T-helper 17 cell (primary cell): ENCODE measurements around the gene TBC1D12. TPM values are rescaled to one million over a fixed set of nuclear protein-coding genes. Genes with fewer than 3 reads are reported as not detected.
"Not testable (repeated sequence)": the region's sequence is repeated elsewhere in the genome, so short reads cannot be mapped to it uniquely, and the experiment has no call there.

Experiments used
- ATAC-seq: fragments of 150-1000 bp; cut with Tn5 transposase; 2 replicates; pipeline ENCODE4 v1.10.0; 2021; ENCODE audit warnings: mild to moderate bottlenecking, moderate library complexity
- DNase-seq, 3 donors: peaks; one replicate each; pipeline versions ENCODE4 v3.0.0 to v3.0.0-alpha.2; 2020 to 2021
- H3K9me3 ChIP-seq: one replicate; pipeline ENCODE4 v1.7.0; 2013; ENCODE audit warnings: low read length, mild to moderate bottlenecking; ENCODE audit not compliant: control insufficient read depth, poor library complexity, severe bottlenecking
- H3K27ac Mint-ChIP-seq: one replicate; pipeline ENCODE4 v1.8.0; 2022; ENCODE audit warnings: mild to moderate bottlenecking, moderate library complexity, mixed read lengths
- H3K27me3 Mint-ChIP-seq: one replicate; pipeline ENCODE4 v1.8.0; 2022; ENCODE audit warnings: mixed read lengths
- H3K36me3 Mint-ChIP-seq: one replicate; pipeline ENCODE4 v1.8.0; 2022; ENCODE audit warnings: low read depth, mixed read lengths
- H3K4me1 Mint-ChIP-seq: one replicate; pipeline ENCODE4 v1.8.0; 2022; ENCODE audit warnings: mild to moderate bottlenecking, mixed read lengths
- H3K4me3 Mint-ChIP-seq: one replicate; pipeline ENCODE4 v1.8.0; 2022; ENCODE audit warnings: mild to moderate bottlenecking, moderate library complexity, mixed read lengths
- total RNA-seq, 4 donors: library from RNA in 2 of 4; stranded (reverse) in 2 of 4; gene quantifications; one replicate each; pipeline ENCODE4 v1.2.3 and lab custom pipeline; 2022 to 2026

TBC1D12 gene
- total RNA-seq, 2 donors from 2014 or later, result 1.3 to 1.9 TPM

DNA sequence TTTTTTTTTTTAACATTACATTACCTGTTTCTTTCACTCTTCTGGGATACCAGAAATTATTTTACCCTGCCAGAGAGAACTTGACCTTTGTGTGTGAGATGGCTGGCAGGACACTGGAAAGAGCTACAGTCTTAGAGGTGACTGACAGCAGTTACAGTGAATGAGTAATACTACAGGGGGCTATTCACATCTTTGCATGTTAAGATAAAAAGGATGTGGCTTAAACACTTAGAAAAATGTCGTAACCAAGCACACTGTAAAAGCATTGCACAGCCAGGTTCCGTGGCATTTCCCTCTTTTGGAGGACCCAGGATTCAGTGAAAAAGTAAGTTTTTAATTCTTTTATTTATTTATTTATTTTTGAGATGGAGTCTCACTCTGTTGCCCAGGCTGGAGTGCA is 18.8 kb upstream of the TBC1D12 start:
- Mint-ChIP-seq H3K4me3 (no peak overlapping the region), H3K36me3 (peaks cover 2% of the 10 kb centered on the region)
- ATAC-seq, result no peak

DNA sequence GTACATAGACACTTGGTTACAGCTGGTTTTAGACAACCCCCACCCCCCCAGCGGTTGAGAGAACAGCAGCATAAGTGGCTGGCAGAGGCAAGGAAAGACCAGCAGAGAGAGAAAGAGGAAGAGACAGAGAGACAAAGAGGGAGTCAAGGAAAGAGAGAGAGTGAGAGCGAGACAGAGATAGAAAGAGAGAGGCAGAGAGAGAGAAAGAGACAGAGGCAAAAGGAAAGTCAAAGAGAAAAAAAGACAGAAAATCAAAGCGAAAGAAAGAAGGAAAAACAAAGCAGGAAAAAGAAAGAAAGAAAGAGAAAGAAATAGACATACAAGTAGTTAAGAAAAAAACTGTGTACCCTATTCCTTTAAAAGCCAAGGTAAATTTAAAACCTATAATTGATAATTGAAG is 16.6 kb upstream of the TBC1D12 start:
- not testable (repeated sequence) for DNase-seq, H3K36me3 Mint-ChIP-seq, H3K9me3 ChIP-seq, H3K4me3 Mint-ChIP-seq, H3K4me1 Mint-ChIP-seq, ATAC-seq, H3K27ac Mint-ChIP-seq
- H3K27me3 Mint-ChIP-seq, result peaks cover 27% of the 10 kb centered on the region

More for the DNA sequence above, 18.8 kb upstream of the TBC1D12 start:
- no peak for DNase-seq
- H3K27me3 Mint-ChIP-seq, result peaks cover 33% of the 10 kb centered on the region
- H3K9me3 ChIP-seq, result no peaks in the 10 kb centered on the region
- no peaks in the 10 kb centered on the region for H3K4me1 Mint-ChIP-seq
- H3K27ac Mint-ChIP-seq, result no peak overlapping the region

DNA sequence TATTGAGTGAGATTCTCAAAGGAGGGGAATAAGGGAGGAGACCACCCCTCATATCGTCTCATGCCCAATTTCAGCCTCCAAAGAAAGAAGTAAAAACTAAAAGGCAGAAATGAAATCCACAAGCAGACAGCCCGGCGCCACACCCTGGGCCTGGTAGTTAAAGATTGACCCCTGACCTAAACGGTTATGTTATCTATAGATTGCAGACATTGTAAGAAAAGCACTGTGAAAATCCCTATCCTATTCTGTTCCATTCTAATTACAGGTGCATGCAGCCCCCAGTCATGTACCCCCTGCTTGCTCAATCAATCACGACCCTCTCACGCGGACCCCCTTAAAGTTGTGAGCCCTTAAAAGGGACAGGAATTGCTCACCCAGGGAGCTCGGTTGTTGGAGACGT is 10.2 kb upstream of the TBC1D12 start:
- not testable (repeated sequence) for H3K27ac Mint-ChIP-seq, H3K36me3 Mint-ChIP-seq, H3K4me3 Mint-ChIP-seq, H3K4me1 Mint-ChIP-seq, DNase-seq, H3K9me3 ChIP-seq, ATAC-seq
- peaks cover 20% of the 10 kb centered on the region for H3K27me3 Mint-ChIP-seq

DNA sequence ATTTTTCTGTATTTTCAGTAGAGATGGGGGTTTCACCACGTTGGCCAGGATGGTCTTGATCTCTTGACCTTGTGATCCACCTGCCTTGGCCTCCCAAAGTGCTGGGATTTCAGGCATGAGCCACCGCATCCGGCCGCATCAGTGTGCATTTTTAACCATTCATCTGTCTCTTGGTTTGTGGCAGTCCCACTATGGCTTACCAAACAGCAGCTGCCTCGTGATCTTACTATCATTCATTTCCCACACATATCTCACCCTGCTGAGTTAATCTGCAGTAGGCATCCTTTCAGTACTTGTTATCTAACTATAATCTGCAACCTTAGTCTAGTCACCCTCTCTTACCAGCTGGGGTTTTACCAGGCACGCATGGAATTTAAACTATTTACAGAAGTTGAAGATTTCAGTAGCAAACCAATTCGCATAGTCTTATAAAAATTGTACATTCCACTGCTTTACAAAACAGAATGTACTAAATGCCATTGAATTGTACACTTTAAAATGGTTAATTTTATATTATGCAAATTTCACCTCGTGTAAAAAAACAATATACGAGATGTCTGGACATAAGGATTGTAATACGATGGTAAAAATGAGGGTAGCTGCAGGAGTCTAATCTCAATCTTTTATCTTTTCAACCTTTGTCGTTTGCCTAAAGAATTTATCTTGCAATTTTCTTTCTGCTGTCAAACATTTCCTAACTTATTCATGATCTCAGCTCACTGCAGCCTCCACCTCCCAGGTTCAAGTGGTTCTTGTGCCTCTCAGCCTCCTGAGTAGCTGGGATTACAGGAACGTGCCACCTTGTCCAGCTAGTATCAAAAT is 4.6 kb upstream of the TBC1D12 start:
- Mint-ChIP-seq H3K36me3 (no peaks in the 10 kb centered on the region), H3K4me1 (no peaks in the 10 kb centered on the region), H3K27ac (no peak overlapping the region), H3K4me3 (no peak overlapping the region), H3K27me3 (peaks cover 29% of the 10 kb centered on the region)
- DNase-seq (no peak), ATAC-seq (no peak)
- H3K9me3 ChIP-seq, result no peaks in the 10 kb centered on the region

DNA sequence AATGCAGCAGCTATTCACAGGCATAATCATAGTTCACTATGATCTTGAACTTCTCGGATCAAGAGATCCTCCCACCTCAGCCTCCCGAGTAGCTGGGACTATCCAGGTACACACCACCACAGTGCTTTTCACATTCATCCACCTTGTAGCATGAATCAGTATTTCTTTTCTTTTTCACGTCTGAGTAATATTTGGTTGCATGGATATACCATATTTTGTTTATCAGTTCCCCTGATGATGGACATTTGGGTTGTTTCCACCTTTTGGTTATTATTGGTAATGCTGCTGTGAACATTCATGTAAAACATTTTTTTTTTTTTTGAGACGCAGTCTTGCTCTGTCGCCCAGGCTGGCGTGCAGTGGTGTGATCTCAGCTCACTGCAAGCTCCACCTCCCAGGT is 3.6 kb upstream of the TBC1D12 start:
- H3K27me3 Mint-ChIP-seq, result peaks cover 29% of the 10 kb centered on the region

DNA sequence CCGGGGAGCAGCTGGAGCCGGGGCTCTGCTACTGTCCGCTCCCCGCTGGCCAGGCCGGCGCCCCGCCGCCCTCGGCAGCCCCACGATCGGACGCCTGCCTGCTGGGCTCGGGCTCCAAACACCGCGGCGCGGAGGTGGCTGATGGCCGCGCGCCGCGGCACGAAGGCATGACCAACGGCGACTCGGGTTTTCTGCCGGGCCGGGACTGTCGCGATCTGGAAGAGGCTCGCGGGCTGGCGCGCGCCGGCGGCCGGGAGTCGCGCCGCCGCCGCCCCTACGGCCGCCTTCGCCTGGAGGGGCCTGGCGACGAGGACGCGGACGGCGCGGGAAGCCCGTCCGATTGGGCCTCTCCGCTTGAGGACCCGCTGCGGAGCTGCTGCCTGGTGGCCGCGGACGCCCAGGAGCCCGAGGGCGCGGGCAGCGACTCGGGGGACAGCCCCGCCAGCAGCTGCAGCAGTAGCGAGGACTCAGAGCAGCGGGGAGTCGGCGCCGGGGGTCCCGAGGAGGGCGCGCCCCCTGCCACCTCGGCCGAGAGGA is 570 bp downstream of the TBC1D12 start:
- Mint-ChIP-seq H3K27me3 (peaks cover 48% of the 10 kb centered on the region), H3K36me3 (no peaks in the 10 kb centered on the region), H3K27ac (no peak overlapping the region), H3K4me3 (peak overlapping the region; percentile 87), H3K4me1 (peaks cover 3% of the 10 kb centered on the region)
- ATAC-seq (peak; percentile 33), DNase-seq (no peak)
- H3K9me3 ChIP-seq, result no peaks in the 10 kb centered on the region

More for the DNA sequence above, 3.6 kb upstream of the TBC1D12 start:
- no peak for DNase-seq
- no peak overlapping the region for H3K4me3 Mint-ChIP-seq
- H3K27ac Mint-ChIP-seq, result no peak overlapping the region
- no peaks in the 10 kb centered on the region for H3K9me3 ChIP-seq
- no peak for ATAC-seq
- no peaks in the 10 kb centered on the region for H3K4me1 Mint-ChIP-seq
- H3K36me3 Mint-ChIP-seq, result no peaks in the 10 kb centered on the region

DNA sequence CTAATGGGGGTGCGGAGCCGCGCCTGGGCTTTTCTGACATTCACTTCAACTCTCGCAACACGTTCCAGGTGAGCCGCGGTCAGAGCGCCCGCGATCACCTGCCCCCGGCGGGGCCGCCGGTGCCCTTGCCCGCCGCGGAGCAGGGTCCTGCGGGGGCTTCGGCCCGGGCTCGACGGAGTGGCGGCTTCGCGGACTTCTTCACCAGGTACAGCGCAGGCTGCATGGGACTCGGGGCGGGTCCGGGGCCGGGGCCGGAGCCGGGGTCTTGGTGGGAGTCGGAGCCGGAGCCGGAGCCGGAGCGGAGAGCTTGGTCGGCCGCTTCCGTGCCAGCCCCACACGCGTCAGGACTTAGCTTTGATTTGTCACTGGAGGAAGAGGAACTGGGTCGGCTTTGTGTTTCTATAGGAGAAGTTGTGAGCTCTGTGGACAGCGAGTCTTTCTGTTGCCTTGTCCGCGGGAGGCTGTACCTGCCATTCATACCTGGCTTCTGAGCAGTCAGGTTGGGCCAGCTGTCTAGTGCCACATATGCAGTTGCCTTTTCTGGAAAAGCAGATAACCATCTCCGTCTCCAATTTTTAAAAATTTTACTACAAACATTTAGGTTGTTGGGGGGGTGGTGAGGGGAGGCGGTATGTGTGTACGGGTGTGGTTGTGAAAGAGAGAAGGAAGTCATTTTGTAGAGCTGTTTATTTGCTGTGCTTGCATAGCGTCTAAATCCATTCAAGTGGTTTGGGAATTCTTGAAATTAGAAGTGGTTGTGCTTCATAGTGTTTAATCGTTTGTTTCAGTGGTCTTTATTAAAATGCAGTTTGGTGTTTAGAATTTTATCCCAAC is 1.3 kb downstream of the TBC1D12 start:
- Mint-ChIP-seq H3K27me3 (peaks cover 48% of the 10 kb centered on the region), H3K36me3 (no peaks in the 10 kb centered on the region), H3K4me1 (peaks cover 3% of the 10 kb centered on the region), H3K27ac (peak overlapping the region; percentile 51), H3K4me3 (peak overlapping the region; percentile 87)
- DNase-seq (peak in 1 of 3 donors; percentile 9), ATAC-seq (peak; percentile 68)
- no peaks in the 10 kb centered on the region for H3K9me3 ChIP-seq

DNA sequence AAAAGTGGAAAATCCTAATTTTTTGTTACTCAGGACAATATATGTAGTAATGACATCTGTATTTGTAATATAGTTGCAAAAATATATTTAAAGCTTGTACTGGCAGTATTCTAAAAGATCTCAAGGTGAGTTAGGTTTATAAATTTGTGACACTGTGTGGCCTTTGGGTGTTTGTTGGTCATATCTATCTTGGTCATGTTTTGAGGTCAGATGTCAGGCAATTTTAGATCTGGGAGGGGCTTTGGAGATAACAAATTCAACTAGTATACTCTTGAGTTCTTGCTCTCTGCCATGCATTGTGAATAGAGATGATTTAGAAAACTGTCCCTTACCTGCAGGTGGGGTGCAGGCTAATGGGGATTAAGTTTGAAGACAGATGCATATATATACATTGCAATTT is 3.1 kb downstream of the TBC1D12 start:
- no peaks in the 10 kb centered on the region for H3K36me3 Mint-ChIP-seq

DNA sequence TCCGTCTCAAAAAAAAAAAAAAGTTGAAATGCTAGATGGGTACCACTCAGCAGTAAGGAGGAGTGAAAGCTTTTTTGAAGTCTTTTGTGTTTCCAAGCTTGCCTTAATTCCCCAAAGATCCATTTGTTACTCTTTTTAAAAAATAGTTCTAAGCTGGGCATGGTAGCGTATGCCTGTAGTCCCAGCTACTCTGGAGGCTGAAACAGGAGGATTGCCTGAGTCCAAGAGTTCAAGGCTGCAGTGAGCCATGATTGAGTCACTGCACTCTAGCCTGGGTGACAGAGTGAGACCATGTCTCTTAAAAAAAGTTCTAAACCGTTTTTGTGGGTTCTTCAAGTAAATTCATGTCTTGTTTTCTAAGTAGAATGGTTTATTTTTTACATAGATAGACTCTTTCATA is 5.3 kb downstream of the TBC1D12 start:
- Mint-ChIP-seq H3K36me3 (no peaks in the 10 kb centered on the region), H3K4me1 (peaks cover 3% of the 10 kb centered on the region), H3K27ac (no peak overlapping the region), H3K27me3 (peaks cover 44% of the 10 kb centered on the region), H3K4me3 (no peak overlapping the region)
- DNase-seq (no peak), ATAC-seq (no peak)
- no peaks in the 10 kb centered on the region for H3K9me3 ChIP-seq

More for the DNA sequence above, 3.1 kb downstream of the TBC1D12 start:
- DNase-seq (no peak), ATAC-seq (no peak)
- no peak overlapping the region for H3K27ac Mint-ChIP-seq
- peaks cover 45% of the 10 kb centered on the region for H3K27me3 Mint-ChIP-seq
- peak overlapping the region; percentile 39 for H3K4me3 Mint-ChIP-seq
- no peaks in the 10 kb centered on the region for H3K9me3 ChIP-seq
- peaks cover 3% of the 10 kb centered on the region for H3K4me1 Mint-ChIP-seq

DNA sequence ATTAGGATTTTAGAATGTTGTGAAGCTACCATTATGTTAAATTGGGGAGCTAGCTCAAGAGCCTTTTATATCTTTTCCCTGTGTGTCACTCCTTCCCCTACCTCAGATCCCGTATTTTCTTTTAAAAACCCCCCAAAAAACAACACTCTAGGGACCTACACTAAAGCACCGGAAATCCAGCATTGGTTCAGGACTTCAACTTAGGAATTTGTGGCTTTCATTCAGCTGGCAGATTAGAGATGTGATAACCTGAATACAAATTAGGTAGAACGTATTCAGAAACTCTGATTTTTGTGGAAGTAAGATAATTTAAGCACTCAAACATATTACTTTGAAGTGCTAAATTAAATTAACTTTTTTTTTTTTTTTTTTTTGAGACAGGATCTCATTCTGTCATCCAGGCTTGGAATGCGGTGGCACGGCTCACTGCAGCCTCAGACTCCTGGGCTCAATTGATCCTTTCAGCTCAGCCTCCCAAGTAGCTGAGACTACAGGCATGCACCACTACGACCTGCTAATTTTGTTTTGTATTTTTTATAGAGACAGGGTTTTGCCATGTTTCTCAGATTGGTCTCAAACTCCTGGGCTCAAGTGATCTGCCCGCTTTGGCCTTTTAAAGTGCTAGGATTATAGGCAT is 6.8 kb downstream of the TBC1D12 start:
- H3K9me3 ChIP-seq, result no peaks in the 10 kb centered on the region
- peaks cover 3% of the 10 kb centered on the region for H3K4me1 Mint-ChIP-seq
- H3K27ac Mint-ChIP-seq, result no peak overlapping the region
- H3K27me3 Mint-ChIP-seq, result peaks cover 48% of the 10 kb centered on the region
- no peak overlapping the region for H3K4me3 Mint-ChIP-seq
- no peaks in the 10 kb centered on the region for H3K36me3 Mint-ChIP-seq
- DNase-seq, result no peak
- no peak for ATAC-seq

DNA sequence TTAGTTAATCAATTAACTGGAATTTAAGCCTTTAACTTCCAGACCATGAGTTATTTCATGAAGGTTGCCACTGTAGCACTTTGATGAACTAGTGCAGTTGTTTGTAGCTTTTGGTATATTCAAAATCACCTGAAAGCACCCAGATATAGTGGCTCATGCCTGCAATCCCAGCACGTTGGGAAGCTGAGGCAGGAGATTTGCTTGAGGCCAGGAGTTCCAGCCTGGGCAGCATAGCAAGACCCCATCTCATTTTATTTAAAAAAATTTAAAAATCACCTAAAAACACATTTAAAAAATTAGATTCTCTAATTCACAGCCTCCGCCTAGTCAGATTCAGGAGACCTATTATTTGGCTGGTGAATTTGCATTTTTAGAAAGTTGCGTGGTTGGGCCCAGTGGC is 9.0 kb downstream of the TBC1D12 start:
- no peak overlapping the region for H3K27ac Mint-ChIP-seq
- no peaks in the 10 kb centered on the region for H3K36me3 Mint-ChIP-seq
- no peak overlapping the region for H3K4me3 Mint-ChIP-seq
- no peaks in the 10 kb centered on the region for H3K4me1 Mint-ChIP-seq
- H3K9me3 ChIP-seq, result no peaks in the 10 kb centered on the region
- DNase-seq, result no peak
- no peak for ATAC-seq
- H3K27me3 Mint-ChIP-seq, result peaks cover 52% of the 10 kb centered on the region

DNA sequence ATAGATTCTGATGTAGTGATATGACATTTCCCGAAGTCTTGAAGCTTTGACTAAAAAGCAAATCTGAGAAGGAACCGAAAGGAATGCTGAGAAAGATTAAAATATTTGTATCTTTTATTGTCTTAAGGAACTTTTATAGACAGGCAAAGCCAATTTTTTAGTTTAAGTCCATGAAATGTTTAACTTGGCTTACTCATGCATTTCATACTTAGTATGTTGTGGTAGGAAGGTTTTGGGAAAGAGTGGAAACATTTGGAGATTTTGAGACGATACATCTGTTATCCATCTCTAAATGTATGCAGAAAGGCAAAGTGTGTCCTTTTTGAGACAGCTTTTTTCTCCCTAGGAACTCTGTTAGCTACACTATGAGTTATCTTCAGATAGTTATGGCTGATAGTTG is 10.1 kb downstream of the TBC1D12 start:
- Mint-ChIP-seq H3K4me3 (no peak overlapping the region), H3K4me1 (no peaks in the 10 kb centered on the region), H3K36me3 (no peaks in the 10 kb centered on the region), H3K27ac (no peak overlapping the region), H3K27me3 (peaks cover 51% of the 10 kb centered on the region)
- no peak for DNase-seq
- no peaks in the 10 kb centered on the region for H3K9me3 ChIP-seq
- no peak for ATAC-seq

DNA sequence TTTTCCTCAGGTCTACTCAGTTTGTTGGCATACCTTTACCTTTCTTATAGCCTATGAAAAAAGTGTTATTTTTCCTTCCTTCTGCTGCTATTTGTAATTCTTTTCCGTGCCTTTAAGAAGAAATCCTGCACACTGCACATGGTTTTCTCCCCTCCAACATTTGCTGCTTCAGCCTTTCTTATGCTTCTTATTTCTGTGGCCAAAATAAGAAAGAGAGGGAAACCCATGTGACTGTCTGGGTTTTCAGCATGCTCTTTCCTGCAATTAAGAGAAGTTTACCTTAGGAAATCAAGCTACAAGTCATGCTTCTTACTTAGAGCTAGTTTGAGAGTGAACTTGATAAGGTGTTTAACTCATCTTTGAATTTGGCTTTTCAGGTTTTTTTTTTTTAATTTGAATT is 11.0 kb downstream of the TBC1D12 start:
- H3K4me3 Mint-ChIP-seq, result no peak overlapping the region
- no peaks in the 10 kb centered on the region for H3K36me3 Mint-ChIP-seq
- ATAC-seq (no peak), DNase-seq (no peak)
- peaks cover 52% of the 10 kb centered on the region for H3K27me3 Mint-ChIP-seq
- no peaks in the 10 kb centered on the region for H3K4me1 Mint-ChIP-seq
- H3K27ac Mint-ChIP-seq, result no peak overlapping the region
- no peaks in the 10 kb centered on the region for H3K9me3 ChIP-seq
